Ovary (tissue), 9 donors: ENCODE measurements around the gene NIPBL. TPM values are rescaled to one million over a fixed set of nuclear protein-coding genes. Genes with fewer than 3 reads are reported as not detected.

Source experiments
- DNase-seq, 5 donors: peaks; one replicate each; pipeline ENCODE4 v3.0.0-alpha.2; 2019 to 2020
- H3K27ac ChIP-seq, 2 donors: fragments of 200-600 bp; one replicate each; pipeline versions ENCODE4 v1.5.1 to v1.8.0; 2019 to 2022
- H3K27me3 ChIP-seq: fragments of 200-600 bp; one replicate; pipeline ENCODE4 v1.8.0; 2022
- H3K36me3 ChIP-seq: fragments of 200-600 bp; sonication (generic); one replicate; pipeline ENCODE4 v1.5.1; 2019
- H3K4me1 ChIP-seq: one replicate; pipeline ENCODE4 v1.8.1; 2013; ENCODE audit warnings: mild to moderate bottlenecking, moderate library complexity; ENCODE audit not compliant: insufficient read depth
- H3K4me3 ChIP-seq: fragments of 200-600 bp; sonication (generic); one replicate; pipeline ENCODE4 v1.5.1; 2017
- H3K9me3 ChIP-seq, 2 donors: fragments of 200-600 bp in 1 of 2; sonication (generic) in 1 of 2; one replicate each; pipeline versions ENCODE4 v1.5.1 to v1.8.1; 2013 to 2019; ENCODE audit warnings: mild to moderate bottlenecking in 1 of 2, moderate library complexity in 1 of 2
- EP300 ChIP-seq: sonication (generic); formaldehyde crosslinking; IDR thresholded peaks from one replicate; pipeline ENCODE4 v1.6.1; 2017; ENCODE audit warnings: antibody characterized with exemption
- POLR2A ChIP-seq: fragments of 450-650 bp; IDR thresholded peaks from one replicate; pipeline ENCODE4 v1.6.1; 2017; ENCODE audit warnings: antibody characterized with exemption, mild to moderate bottlenecking, moderate library complexity
- WGBS, 3 donors: extraction: QIAGEN DNeasy Blood & Tissue Kit in 1 of 3; methylation state at CpG; one replicate each; pipeline versions ENCODE4 v1.1.5 to v1.1.7; 2013 to 2017; 5-methylcytosine and 5-hydroxymethylcytosine counted together
- intact Hi-C, 4 donors: fragments of 100-400 bp; cut with DNase I; formaldehyde crosslinking; loops; one replicate each; pipeline versions ENCODE4 v1.11.0 to v1.15.1; 2022 to 2023
- polyA plus RNA-seq, 2 donors: library from polyadenylated mRNA; stranded (reverse); fragments of 200-250 nt in 1 of 2; fragments of 350-450 nt in 1 of 2; fragmentation: Illumina TruSeq in 1 of 2; extraction: RNeasy Lipid Tissue Mini Kit (QIAGEN cat#74804) in 1 of 2; gene quantifications; one replicate each; pipeline ENCODE4 v1.2.3, GENCODE V29; 2013 to 2014
- total RNA-seq, 7 donors: library from RNA; depleted of rRNA in 2 of 7; stranded (reverse); fragments of >200 nt in 2 of 7; fragmentation: NEBNext Ultra II Directional in 3 of 7; extraction: Animal tissue kit (Norgen Biotek cat#: 25700) in 3 of 7; gene quantifications; one replicate each; pipeline versions ENCODE4 v1.1.0 to v1.2.4, GENCODE V29; 2016 to 2023
- TF ChIP-seq, protein P1 (sequence below), 3 donors: fragments of 450-650 bp in 2 of 3; fragments of 200-600 bp in 1 of 3; IDR thresholded peaks; one replicate each; pipeline versions ENCODE4 v1.5.1 to v1.8.0; 2016 to 2022; ENCODE audit warnings: antibody characterized with exemption in 3 of 3, mild to moderate bottlenecking in 1 of 3
- donor health status: DM: no; HTN: no; CAD: no; lungs with moderate emphysema.
- donor health status: DM: no; HTN: no; CAD: no.
- donor health status: Bipolar disorder and iron deficiency.
- donor health status: DM: yes; HTN: yes; CAD: no.
- donor health status: DM: no; HTN: no; CAD: no.
- donor health status: DM: yes; HTN: yes; CAD: no.

The NIPBL gene
- total and polyA plus RNA-seq, 9 donors = 20.8 to 73.1 (median 61.7) TPM

DNA sequence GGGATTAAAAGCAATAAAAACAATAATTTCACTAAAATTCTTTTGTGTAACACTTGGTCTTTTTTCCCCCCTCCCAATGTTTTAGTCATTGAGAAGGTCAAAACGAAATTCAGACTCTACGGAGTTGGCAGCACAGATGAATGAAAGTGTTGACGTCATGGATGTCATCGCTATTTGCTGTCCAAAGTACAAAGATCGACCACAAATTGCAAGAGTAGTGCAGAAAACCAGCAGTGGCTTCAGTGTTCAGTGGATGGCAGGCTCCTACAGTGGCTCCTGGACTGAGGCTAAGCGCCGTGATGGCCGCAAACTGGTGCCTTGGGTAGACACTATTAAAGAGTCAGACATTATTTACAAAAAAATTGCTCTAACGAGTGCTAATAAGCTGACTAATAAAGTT is 187.9 kb downstream of the NIPBL start:
- no peaks in the 10 kb centered on the region for H3K4me1 ChIP-seq
- no peak for DNase-seq
- H3K36me3 ChIP-seq = no peaks in the 10 kb centered on the region
- no peaks in the 10 kb centered on the region for H3K9me3 ChIP-seq
- TF ChIP-seq, protein P1, sequence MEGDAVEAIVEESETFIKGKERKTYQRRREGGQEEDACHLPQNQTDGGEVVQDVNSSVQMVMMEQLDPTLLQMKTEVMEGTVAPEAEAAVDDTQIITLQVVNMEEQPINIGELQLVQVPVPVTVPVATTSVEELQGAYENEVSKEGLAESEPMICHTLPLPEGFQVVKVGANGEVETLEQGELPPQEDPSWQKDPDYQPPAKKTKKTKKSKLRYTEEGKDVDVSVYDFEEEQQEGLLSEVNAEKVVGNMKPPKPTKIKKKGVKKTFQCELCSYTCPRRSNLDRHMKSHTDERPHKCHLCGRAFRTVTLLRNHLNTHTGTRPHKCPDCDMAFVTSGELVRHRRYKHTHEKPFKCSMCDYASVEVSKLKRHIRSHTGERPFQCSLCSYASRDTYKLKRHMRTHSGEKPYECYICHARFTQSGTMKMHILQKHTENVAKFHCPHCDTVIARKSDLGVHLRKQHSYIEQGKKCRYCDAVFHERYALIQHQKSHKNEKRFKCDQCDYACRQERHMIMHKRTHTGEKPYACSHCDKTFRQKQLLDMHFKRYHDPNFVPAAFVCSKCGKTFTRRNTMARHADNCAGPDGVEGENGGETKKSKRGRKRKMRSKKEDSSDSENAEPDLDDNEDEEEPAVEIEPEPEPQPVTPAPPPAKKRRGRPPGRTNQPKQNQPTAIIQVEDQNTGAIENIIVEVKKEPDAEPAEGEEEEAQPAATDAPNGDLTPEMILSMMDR (IDR thresholded peaks at IDR 0.05) = no peak
- TF ChIP-seq POLR2A = no peak
- TF ChIP-seq EP300 = no peak
- no peak overlapping the region for H3K4me3 ChIP-seq
- 87 to 92% (median 92%) methylated on average over 9 of the region's 9 CpGs for WGBS, 3 donors
- no peaks in the 10 kb centered on the region for H3K27me3 ChIP-seq
- H3K27ac ChIP-seq = no peak overlapping the region
- intact Hi-C loops = no loop called here

DNA sequence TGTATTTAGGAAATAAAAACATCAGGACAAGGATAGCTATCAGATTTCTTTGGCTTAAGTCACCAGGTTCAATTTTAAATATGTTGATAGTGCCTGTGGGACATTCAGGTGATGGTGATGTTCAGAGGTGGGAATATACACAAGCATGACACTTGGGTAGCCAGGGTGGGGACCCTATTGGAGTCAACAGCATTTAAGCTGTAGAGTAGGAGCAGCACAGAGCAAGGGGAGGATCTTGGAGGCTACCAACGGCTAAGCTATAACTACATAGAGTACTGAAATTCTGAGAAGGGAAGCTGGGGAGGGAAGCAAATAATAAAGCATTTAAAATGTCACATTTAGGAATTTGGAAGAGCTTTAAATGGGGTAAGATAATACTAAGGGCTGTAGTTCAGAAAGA is 194.9 kb downstream of the NIPBL start:
- Histone ChIP-seq H3K4me3 (no peak overlapping the region), H3K27ac (no peak overlapping the region), H3K36me3 (no peaks in the 10 kb centered on the region), H3K9me3 (no peaks in the 10 kb centered on the region), H3K4me1 (no peaks in the 10 kb centered on the region), H3K27me3 (no peaks in the 10 kb centered on the region)
- WGBS, 3 donors = 54 to 77% (median 63%) methylated on average over 1 of the region's 1 CpG
- DNase-seq = no peak
- TF ChIP-seq, protein P1 (IDR thresholded peaks at IDR 0.05) = no peak
- TF ChIP-seq POLR2A = no peak
- no peak for TF ChIP-seq EP300
- intact Hi-C loops = no loop called here

DNA sequence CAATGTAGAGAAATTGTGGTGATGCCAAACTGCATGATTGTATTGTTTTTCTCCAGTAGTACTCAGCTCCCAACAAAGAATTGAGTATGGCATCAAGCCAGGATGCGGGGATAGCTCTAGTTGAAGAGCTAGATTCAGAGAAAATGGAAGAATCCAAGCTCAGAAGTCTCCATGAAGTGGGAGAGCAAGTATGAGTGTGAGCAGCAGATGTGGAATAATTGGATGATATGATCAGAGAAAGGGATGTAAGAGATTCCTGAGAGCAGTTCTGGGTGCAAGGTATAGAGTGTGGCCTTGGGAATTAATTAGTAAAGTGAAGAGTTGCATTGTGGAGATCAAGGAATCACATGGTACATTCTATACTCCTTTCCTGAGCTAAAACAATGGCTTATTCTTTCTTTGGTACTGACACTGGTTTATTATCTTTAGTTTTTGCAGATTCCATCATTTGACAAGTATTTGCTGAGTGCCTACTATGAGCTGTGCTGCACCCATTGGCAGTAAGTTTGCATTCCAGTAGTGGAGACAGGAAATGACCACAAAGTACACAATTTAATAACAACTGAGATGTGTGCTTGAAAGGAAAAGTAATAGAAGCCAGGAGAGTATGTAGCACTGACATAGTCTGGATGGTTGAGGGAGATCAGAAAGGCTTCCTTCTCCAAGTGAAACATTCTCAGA is 195.5 kb downstream of the NIPBL start:
- no peaks in the 10 kb centered on the region for H3K36me3 ChIP-seq
- H3K4me3 ChIP-seq = no peak overlapping the region
- WGBS, 3 donors = 30 to 45% (median 43%) methylated on average over 1 of the region's 1 CpG
- no peak overlapping the region for H3K27ac ChIP-seq
- no peaks in the 10 kb centered on the region for H3K4me1 ChIP-seq
- intact Hi-C loops = no loop called here
- H3K27me3 ChIP-seq = no peaks in the 10 kb centered on the region
- no peaks in the 10 kb centered on the region for H3K9me3 ChIP-seq
- TF ChIP-seq, protein P1 (IDR thresholded peaks at IDR 0.05) = no peak
- TF ChIP-seq POLR2A (no peak), EP300 (no peak)
- DNase-seq = no peak

DNA sequence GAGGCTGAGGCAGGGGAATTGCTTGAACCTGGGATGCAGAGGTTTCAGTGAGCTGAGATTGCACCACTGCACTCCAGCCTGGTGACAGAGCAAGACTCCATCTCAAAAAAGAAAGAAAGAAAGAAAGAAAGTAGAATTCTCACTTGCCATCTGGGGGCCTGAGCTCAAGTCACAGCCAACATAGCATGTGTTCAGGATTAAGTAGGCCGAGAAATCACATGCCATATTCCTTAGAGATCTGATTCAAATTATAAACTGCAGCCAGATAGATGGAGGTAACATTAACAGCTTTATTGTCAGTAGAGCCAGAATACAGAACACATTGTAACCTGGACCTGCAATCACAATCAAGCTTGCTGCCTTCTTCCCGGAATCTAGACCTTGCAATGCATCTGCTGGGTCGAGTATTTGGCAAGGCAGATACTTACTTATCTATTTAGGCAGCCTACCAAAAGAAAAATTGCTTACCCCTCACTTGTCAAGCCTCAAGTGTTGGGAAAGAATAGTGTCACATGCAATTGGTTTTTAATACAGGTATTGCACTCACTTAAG is 198.9 kb downstream of the NIPBL start:
- H3K4me1 ChIP-seq = no peaks in the 10 kb centered on the region
- intact Hi-C loops = no loop called here

More for the DNA sequence above, 198.9 kb downstream of the NIPBL start:
- TF ChIP-seq POLR2A (no peak), EP300 (no peak)
- TF ChIP-seq, protein P1 (IDR thresholded peaks at IDR 0.05) = no peak
- H3K27ac ChIP-seq = no peak overlapping the region
- no peak overlapping the region for H3K4me3 ChIP-seq
- no peaks in the 10 kb centered on the region for H3K27me3 ChIP-seq
- WGBS, 3 donors = 51 to 64% (median 62%) methylated on average over 3 of the region's 3 CpGs
- H3K36me3 ChIP-seq = no peaks in the 10 kb centered on the region
- H3K9me3 ChIP-seq = no peaks in the 10 kb centered on the region
- no peak for DNase-seq
